Right lobe of liver (tissue), 6 donors: ENCODE measurements around the gene RNF168. TPM values are rescaled to one million over a fixed set of nuclear protein-coding genes. Genes with fewer than 3 reads are reported as not detected.
A peak's percentile ranks its signal among the peaks of the same experiment; 100 is the strongest.

Source experiments
- ATAC-seq, 4 donors: fragments of 200-7000 bp; cut with Tn5 transposase; one replicate each; pipeline ENCODE4 v1.9.1; 2020; ENCODE audit warnings: mild to moderate bottlenecking in 4 of 4, moderate library complexity in 4 of 4
- DNase-seq, 3 donors: peaks; one replicate each; pipeline ENCODE4 v3.0.0-alpha.2; 2020
- H3K27ac ChIP-seq, 3 donors: fragments of 200-600 bp; one replicate each; pipeline ENCODE4 v1.8.0; 2022
- H3K27me3 ChIP-seq, 2 donors: fragments of 200-600 bp; one replicate each; pipeline ENCODE4 v1.8.0; 2022
- H3K36me3 ChIP-seq, 4 donors: fragments of 200-600 bp; sonication (generic) in 1 of 4; one replicate each; pipeline versions ENCODE4 v1.5.1 to v1.8.0; 2017 to 2022; ENCODE audit warnings: control low read depth in 1 of 4
- H3K4me1 ChIP-seq, 4 donors: fragments of 200-600 bp; sonication (generic) in 1 of 4; one replicate each; pipeline versions ENCODE4 v1.5.1 to v1.8.0; 2017 to 2022; ENCODE audit warnings: control low read depth in 1 of 4
- H3K4me3 ChIP-seq, 3 donors: fragments of 200-600 bp; one replicate each; pipeline ENCODE4 v1.8.0; 2022
- H3K9me3 ChIP-seq, 4 donors: fragments of 200-600 bp; sonication (generic) in 1 of 4; one replicate each; pipeline versions ENCODE4 v1.5.1 to v1.8.0; 2017 to 2022; ENCODE audit warnings: control low read depth in 1 of 4
- CTCF ChIP-seq, 4 donors: fragments of 200-600 bp in 3 of 4; fragments of 450-650 bp in 1 of 4; IDR thresholded peaks; one replicate each; pipeline versions ENCODE4 v1.5.1 to v1.8.0; 2016 to 2022; ENCODE audit warnings: antibody characterized with exemption in 4 of 4, mild to moderate bottlenecking in 2 of 4
- POLR2A ChIP-seq: fragments of 450-650 bp; IDR thresholded peaks from one replicate; pipeline ENCODE4 v1.6.1; 2017; ENCODE audit warnings: antibody characterized with exemption, mild to moderate bottlenecking
- WGBS: methylation state at CpG from one replicate; pipeline ENCODE4 v1.1.6; 2018; ENCODE audit warnings: low coverage, low lambda C conversion rate; ENCODE audit not compliant: insufficient coverage; ENCODE audit errors: missing lambda C conversion rate; 5-methylcytosine and 5-hydroxymethylcytosine counted together
- intact Hi-C, 2 donors: fragments of 100-400 bp; cut with DNase I; formaldehyde crosslinking; loops; one replicate each; pipeline versions ENCODE4 v1.11.2 to v1.14.1; 2022
- total RNA-seq, 6 experiments: library from RNA; depleted of rRNA in 2 of 6; stranded (reverse); fragments of >200 nt in 2 of 6; fragmentation: NEBNext Ultra II Directional in 3 of 6; extraction: Animal tissue kit (Norgen Biotek cat#: 25700) in 3 of 6; gene quantifications; one replicate each; pipeline versions ENCODE4 v1.1.0 to v1.2.4, GENCODE V29; 2016 to 2023
- donor health status: DM: no; HTN: yes; CAD: no.
- donor health status: DM: no; HTN: no; CAD: no.
- donor health status: DM: no; HTN: no; CAD: no.
- donor health status: DM: no; HTN: yes; CAD: no.
- donor health status: DM: no; HTN: yes; CAD: no.

Gene RNF168
- total RNA-seq, 6 experiments from 2014 or later: 7.5 to 14.2 (median 11.4) TPM

DNA sequence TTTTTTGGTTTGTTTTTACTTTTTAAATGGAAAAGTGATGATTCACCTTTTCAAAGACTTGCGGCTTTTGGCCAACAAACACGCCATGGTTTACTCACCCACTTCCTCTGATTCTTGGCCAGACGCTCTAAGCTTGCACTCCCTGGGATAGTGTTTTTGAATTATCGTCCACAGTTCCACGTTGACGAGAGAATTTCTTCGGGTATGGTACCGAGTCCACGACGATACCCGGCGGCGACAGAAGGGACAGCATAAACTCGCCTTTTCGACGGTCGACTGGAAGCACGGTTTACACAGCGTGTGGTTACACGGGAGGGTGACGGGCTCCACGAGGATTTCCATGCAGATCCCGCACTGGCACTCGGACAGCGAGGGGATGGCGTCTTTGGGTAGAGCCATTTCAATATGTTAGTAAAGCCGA, 783 bp downstream of the RNF168 start:
- intact Hi-C loops: no loop called here
- ATAC-seq (peak; percentile 32 to 54 (median 46)), DNase-seq (peak; percentile 39 to 63 (median 59))
- Histone ChIP-seq H3K4me1 (peaks cover 0 to 13% (median under 1%) of the 10 kb centered on the region in 4 donors), H3K27ac (peak overlapping the region; percentile 89 to 93 (median 90)), H3K36me3 (no peaks in the 10 kb centered on the region), H3K4me3 (peak overlapping the region; percentile 86 to 95 (median 95)), H3K27me3 (no peaks in the 10 kb centered on the region), H3K9me3 (no peaks in the 10 kb centered on the region)
- TF ChIP-seq CTCF (IDR thresholded peaks at IDR 0.05): peak in 1 of 4 donors; percentile 7
- TF ChIP-seq POLR2A: peak; percentile 26
- WGBS: 0% methylated on average over 26 of the region's 27 CpGs

- intact Hi-C loops: no loop called here
- Histone ChIP-seq H3K27ac (peak overlapping the region; percentile 47 to 90 (median 89)), H3K36me3 (no peaks in the 10 kb centered on the region), H3K9me3 (no peaks in the 10 kb centered on the region), H3K4me1 (peaks cover 0 to 13% (median 2%) of the 10 kb centered on the region in 4 donors), H3K4me3 (peak overlapping the region; percentile 86 to 95 (median 95)), H3K27me3 (no peaks in the 10 kb centered on the region)
- DNase-seq (no peak), ATAC-seq (no peak)
- WGBS: 10% methylated on average over 14 of the region's 14 CpGs
- no peak for TF ChIP-seq POLR2A
- TF ChIP-seq CTCF (IDR thresholded peaks at IDR 0.05): no peak
Observed at GRCh38 chr3:196501316-196502044, 2.1 kb downstream of the RNF168 start.

DNA sequence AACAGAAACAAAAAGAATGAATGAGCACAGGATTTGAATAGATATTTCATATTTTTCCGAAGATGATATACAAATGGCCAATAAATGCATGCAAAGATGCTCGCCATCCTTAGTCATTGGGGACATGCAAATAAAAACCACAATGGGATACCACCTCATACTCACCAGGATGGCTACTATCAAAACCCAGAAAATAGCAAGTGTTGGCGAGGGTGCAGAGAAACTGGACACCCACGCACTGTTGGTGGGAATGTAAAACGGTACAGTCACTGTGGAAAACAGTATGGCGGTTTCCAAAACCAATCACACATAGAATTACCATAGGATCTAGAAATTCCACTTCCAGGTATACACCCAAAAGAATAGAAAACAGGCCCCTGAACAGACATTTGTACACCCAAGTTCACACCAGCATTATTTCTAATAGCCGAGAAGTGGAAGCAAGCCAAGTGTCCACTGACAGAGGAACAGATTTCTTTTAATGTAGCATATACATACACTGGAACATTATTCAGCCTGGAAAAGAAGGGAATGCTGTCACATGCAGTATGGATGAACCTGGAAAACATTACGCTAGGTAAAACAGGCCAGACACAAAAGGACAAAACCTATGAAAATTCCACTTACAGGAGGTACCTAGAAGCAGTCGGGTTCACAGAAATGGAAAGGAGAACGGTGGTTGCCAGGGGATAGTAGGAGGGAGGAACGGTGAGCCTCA, 3.6 kb downstream of the RNF168 start:
- intact Hi-C loops: no loop called here
- Histone ChIP-seq H3K36me3 (no peaks in the 10 kb centered on the region), H3K27me3 (no peaks in the 10 kb centered on the region), H3K4me3 (peak overlapping the region; percentile 86 to 95 (median 95)), H3K4me1 (peaks cover 0 to 13% (median 2%) of the 10 kb centered on the region in 4 donors), H3K27ac (peak overlapping the region in 1 of 3 donors; percentile 47), H3K9me3 (no peaks in the 10 kb centered on the region)
- no peak for DNase-seq
- ATAC-seq: no peak
- WGBS: 57% methylated on average over 8 of the region's 11 CpGs
- TF ChIP-seq POLR2A (no peak), CTCF (IDR thresholded peaks at IDR 0.05) (no peak)

GRCh38 chr3:196499061-196499460, 4.5 kb downstream of the RNF168 start:
- Histone ChIP-seq H3K4me3 (no peak overlapping the region), H3K4me1 (peaks cover 0 to 10% (median 2%) of the 10 kb centered on the region in 4 donors), H3K36me3 (no peaks in the 10 kb centered on the region), H3K27ac (no peak overlapping the region), H3K27me3 (no peaks in the 10 kb centered on the region), H3K9me3 (no peaks in the 10 kb centered on the region)
- WGBS: 85% methylated on average over 2 of the region's 5 CpGs
- DNase-seq: no peak
- ATAC-seq: no peak
- intact Hi-C loops: no loop called here
- no peak for TF ChIP-seq POLR2A
- TF ChIP-seq CTCF (IDR thresholded peaks at IDR 0.05): no peak
